OCI-LY1 (cell line): Measurements from ENCODE around the gene DCT.

Source experiments
- CTCF ChIP-seq: fragments of 200-600 bp; sonication (generic), shearing (Covaris generic); IDR thresholded peaks from 2 replicates; pipeline ENCODE4 v1.5.1; 2017; ENCODE audit warnings: mild to moderate bottlenecking, antibody characterized with exemption, low read length, moderate library complexity, mixed read lengths
- EZH2 ChIP-seq: fragments of 200-600 bp; sonication (generic), shearing (Covaris generic); IDR thresholded peaks from 2 replicates; pipeline ENCODE4 v1.8.0; 2017; ENCODE audit warnings: borderline replicate concordance, mixed run types, mild to moderate bottlenecking, antibody characterized with exemption, low read length, moderate library complexity, mixed read lengths

- TF ChIP-seq CTCF (peak; percentile 16; the same call in 1 of the 2 replicates), EZH2 (no peak)
These were observed 47.9 kb downstream of the DCT start for GRCh38 chr13:94431574-94431973.
